ENCODE results near the gene FOXL1. TPM values are rescaled to one million over a fixed set of nuclear protein-coding genes. Genes with fewer than 3 reads are reported as not detected.

Gene FOXL1
- total RNA-seq, 4 donors from 2014 or later = 0.23 to 0.40 TPM; not detected in 2

GRCh38 chr16:86610779-86611524 lies 32.6 kb downstream of the FOXL1 start:
- no peaks in the 10 kb centered on the region for H3K9me3 ChIP-seq
- peaks cover 42% of the 10 kb centered on the region for H3K27me3 ChIP-seq
- 54% methylated on average over 9 of the region's 18 CpGs for WGBS
- DNase-seq (ENCODE audit: low spot score in 2 of 2) = no peak
- H3K4me3 ChIP-seq = no peak overlapping the region
- no peaks in the 10 kb centered on the region for H3K4me1 ChIP-seq
- H3K36me3 ChIP-seq = no peaks in the 10 kb centered on the region
- H3K27ac ChIP-seq = no peak overlapping the region
- TF ChIP-seq POLR2AphosphoS5 (IDR thresholded peaks at IDR 0.05) = no peak
- TF ChIP-seq, protein P1, sequence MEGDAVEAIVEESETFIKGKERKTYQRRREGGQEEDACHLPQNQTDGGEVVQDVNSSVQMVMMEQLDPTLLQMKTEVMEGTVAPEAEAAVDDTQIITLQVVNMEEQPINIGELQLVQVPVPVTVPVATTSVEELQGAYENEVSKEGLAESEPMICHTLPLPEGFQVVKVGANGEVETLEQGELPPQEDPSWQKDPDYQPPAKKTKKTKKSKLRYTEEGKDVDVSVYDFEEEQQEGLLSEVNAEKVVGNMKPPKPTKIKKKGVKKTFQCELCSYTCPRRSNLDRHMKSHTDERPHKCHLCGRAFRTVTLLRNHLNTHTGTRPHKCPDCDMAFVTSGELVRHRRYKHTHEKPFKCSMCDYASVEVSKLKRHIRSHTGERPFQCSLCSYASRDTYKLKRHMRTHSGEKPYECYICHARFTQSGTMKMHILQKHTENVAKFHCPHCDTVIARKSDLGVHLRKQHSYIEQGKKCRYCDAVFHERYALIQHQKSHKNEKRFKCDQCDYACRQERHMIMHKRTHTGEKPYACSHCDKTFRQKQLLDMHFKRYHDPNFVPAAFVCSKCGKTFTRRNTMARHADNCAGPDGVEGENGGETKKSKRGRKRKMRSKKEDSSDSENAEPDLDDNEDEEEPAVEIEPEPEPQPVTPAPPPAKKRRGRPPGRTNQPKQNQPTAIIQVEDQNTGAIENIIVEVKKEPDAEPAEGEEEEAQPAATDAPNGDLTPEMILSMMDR (IDR thresholded peaks at IDR 0.05) = no peak
- no peak for TF ChIP-seq POLR2A (IDR thresholded peaks at IDR 0.05)
- TF ChIP-seq EP300 (IDR thresholded peaks at IDR 0.05) = no peak

DNA sequence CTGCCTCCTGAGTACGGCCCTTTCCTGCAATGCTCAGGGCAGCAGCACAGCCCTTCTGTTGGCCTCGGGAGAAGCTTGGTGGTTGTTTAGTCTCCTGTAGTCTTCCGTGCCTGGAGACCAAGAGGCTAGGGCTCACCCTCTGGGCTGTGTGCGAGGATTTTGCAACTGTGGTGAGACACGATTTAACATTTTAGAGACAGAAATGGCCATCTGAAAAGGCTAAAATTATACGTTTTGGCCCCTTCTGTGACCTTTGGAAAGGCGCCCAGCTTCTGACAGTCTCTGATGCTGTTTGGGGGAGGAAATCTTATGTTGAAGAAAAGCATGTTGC lies 33.1 kb downstream of the FOXL1 start:
- Histone ChIP-seq H3K27ac (no peak overlapping the region), H3K36me3 (no peaks in the 10 kb centered on the region), H3K9me3 (no peaks in the 10 kb centered on the region), H3K27me3 (peaks cover 41% of the 10 kb centered on the region), H3K4me1 (no peaks in the 10 kb centered on the region), H3K4me3 (no peak overlapping the region)
- DNase-seq (ENCODE audit: low spot score in 2 of 2) = no peak
- 72% methylated on average over 5 of the region's 7 CpGs for WGBS
- TF ChIP-seq POLR2AphosphoS5 (IDR thresholded peaks at IDR 0.05) (no peak), EP300 (IDR thresholded peaks at IDR 0.05) (no peak), POLR2A (IDR thresholded peaks at IDR 0.05) (no peak)
- TF ChIP-seq, protein P1 (IDR thresholded peaks at IDR 0.05) = no peak

GRCh38 chr16:86611941-86612340 lies 33.6 kb downstream of the FOXL1 start:
- no peak overlapping the region for H3K27ac ChIP-seq
- TF ChIP-seq EP300 (IDR thresholded peaks at IDR 0.05) (no peak), POLR2AphosphoS5 (IDR thresholded peaks at IDR 0.05) (no peak), POLR2A (IDR thresholded peaks at IDR 0.05) (no peak)
- TF ChIP-seq, protein P1 (IDR thresholded peaks at IDR 0.05) = no peak
- H3K4me1 ChIP-seq = no peaks in the 10 kb centered on the region
- no peak overlapping the region for H3K4me3 ChIP-seq
- no peaks in the 10 kb centered on the region for H3K9me3 ChIP-seq
- 70% methylated on average over 3 of the region's 3 CpGs for WGBS
- H3K36me3 ChIP-seq = no peaks in the 10 kb centered on the region
- no peak for DNase-seq (ENCODE audit: low spot score in 2 of 2)
- peaks cover 43% of the 10 kb centered on the region for H3K27me3 ChIP-seq

GRCh38 chr16:86614699-86615098 lies 36.4 kb downstream of the FOXL1 start:
- TF ChIP-seq POLR2A (IDR thresholded peaks at IDR 0.05) = no peak
- no peak for TF ChIP-seq EP300 (IDR thresholded peaks at IDR 0.05)
- TF ChIP-seq, protein P1 (IDR thresholded peaks at IDR 0.05) = no peak
- TF ChIP-seq POLR2AphosphoS5 (IDR thresholded peaks at IDR 0.05) = no peak
- H3K4me3 ChIP-seq = no peak overlapping the region
- no peak overlapping the region for H3K27ac ChIP-seq
- WGBS = 70% methylated on average over 5 of the region's 5 CpGs
- H3K4me1 ChIP-seq = no peaks in the 10 kb centered on the region
- H3K36me3 ChIP-seq = no peaks in the 10 kb centered on the region
- H3K9me3 ChIP-seq = no peaks in the 10 kb centered on the region
- no peak for DNase-seq (ENCODE audit: low spot score in 2 of 2)
- H3K27me3 ChIP-seq = peaks cover 30% of the 10 kb centered on the region

GRCh38 chr16:86616906-86617305 lies 38.6 kb downstream of the FOXL1 start:
- Histone ChIP-seq H3K36me3 (no peaks in the 10 kb centered on the region), H3K4me1 (no peaks in the 10 kb centered on the region), H3K4me3 (no peak overlapping the region), H3K27me3 (peaks cover 19% of the 10 kb centered on the region), H3K27ac (no peak overlapping the region), H3K9me3 (no peaks in the 10 kb centered on the region)
- 47% methylated on average over 5 of the region's 5 CpGs for WGBS
- no peak for DNase-seq (ENCODE audit: low spot score in 2 of 2)
- TF ChIP-seq, protein P1 (IDR thresholded peaks at IDR 0.05) = no peak
- TF ChIP-seq POLR2A (IDR thresholded peaks at IDR 0.05) (no peak), EP300 (IDR thresholded peaks at IDR 0.05) (no peak), POLR2AphosphoS5 (IDR thresholded peaks at IDR 0.05) (no peak)

Measured in suprapubic skin (tissue), 4 donors.